GM19324 (cell line): ENCODE data around the gene TM9SF3.

Experiments
- ATAC-seq: cut with Tn5 transposase; IDR thresholded peaks from one replicate; pipeline ENCODE4 v1.9.1; 2021; ENCODE audit warnings: mild to moderate bottlenecking, moderate library complexity; ENCODE audit not compliant: unreplicated experiment, low FRiP score

The TM9SF3 gene

GRCh38 chr10:96586419-96587263, at the start of gene TM9SF3:
Gene TM9SF3, minus strand, starts transcription at chr10:96587012. Its CDS starts 177 bp downstream, at chr10:96586835.
- peak; percentile 79 for ATAC-seq

GRCh38 chr10:96636551-96636950, 49.7 kb upstream of the TM9SF3 start:
- no peak for ATAC-seq

- no peak for ATAC-seq
These were observed 46.3 kb upstream of the TM9SF3 start for GRCh38 chr10:96632974-96633710.

- ATAC-seq: no peak
These were observed 40.5 kb upstream of the TM9SF3 start for GRCh38 chr10:96627292-96627691.

GRCh38 chr10:96626795-96627194, 40.0 kb upstream of the TM9SF3 start:
- no peak for ATAC-seq

GRCh38 chr10:96625173-96625572, 38.4 kb upstream of the TM9SF3 start:
- no peak for ATAC-seq

- no peak for ATAC-seq
These were observed 35.4 kb upstream of the TM9SF3 start for GRCh38 chr10:96622013-96622787.

- ATAC-seq: no peak
These were observed 33.3 kb upstream of the TM9SF3 start for GRCh38 chr10:96619796-96620773.

GRCh38 chr10:96619120-96619519, 32.3 kb upstream of the TM9SF3 start:
- ATAC-seq: no peak

- ATAC-seq: no peak
These were observed 31.8 kb upstream of the TM9SF3 start for GRCh38 chr10:96618653-96619052.

- no peak for ATAC-seq
These were observed 30.1 kb upstream of the TM9SF3 start for GRCh38 chr10:96616961-96617360.

- no peak for ATAC-seq
These were observed 27.7 kb upstream of the TM9SF3 start for GRCh38 chr10:96614515-96614914.

- no peak for ATAC-seq
These were observed 26.8 kb upstream of the TM9SF3 start for GRCh38 chr10:96613576-96613975.

- no peak for ATAC-seq
These were observed 25.4 kb upstream of the TM9SF3 start for GRCh38 chr10:96612055-96612830.

GRCh38 chr10:96610817-96611216, 24.0 kb upstream of the TM9SF3 start:
- no peak for ATAC-seq

GRCh38 chr10:96609510-96609909, 22.7 kb upstream of the TM9SF3 start:
- no peak for ATAC-seq

GRCh38 chr10:96608805-96609204, 22.0 kb upstream of the TM9SF3 start:
- no peak for ATAC-seq

GRCh38 chr10:96608262-96608661, 21.4 kb upstream of the TM9SF3 start:
- ATAC-seq: no peak

- ATAC-seq: no peak
These were observed 20.1 kb upstream of the TM9SF3 start for GRCh38 chr10:96606946-96607345.
